ENCODE results near the gene C16orf92.
"Not testable (repeated sequence)": the region's sequence is repeated elsewhere in the genome, so short reads cannot be mapped to it uniquely, and the experiment has no call there.

DNA sequence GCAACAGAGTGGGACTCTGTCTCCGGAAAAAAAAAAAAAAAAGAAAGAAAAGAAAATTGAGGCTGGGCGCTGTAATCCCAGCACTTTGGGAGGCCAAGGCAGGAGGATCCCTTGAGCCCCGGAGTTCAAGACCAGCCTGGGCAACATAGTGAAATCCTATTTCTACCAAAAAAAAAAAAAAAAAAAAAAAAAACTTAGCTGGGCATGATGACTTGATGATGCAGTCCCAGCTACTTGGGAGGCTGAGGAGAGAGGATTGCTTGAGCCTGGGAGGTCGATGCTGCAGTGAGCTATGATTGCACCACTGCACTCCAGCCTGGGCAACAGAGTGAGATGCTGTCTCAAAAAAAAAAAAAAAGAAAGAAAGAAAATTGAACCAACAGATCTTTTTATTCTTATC, 5.1 kb upstream of the C16orf92 start:
- TF ChIP-seq, protein P1, sequence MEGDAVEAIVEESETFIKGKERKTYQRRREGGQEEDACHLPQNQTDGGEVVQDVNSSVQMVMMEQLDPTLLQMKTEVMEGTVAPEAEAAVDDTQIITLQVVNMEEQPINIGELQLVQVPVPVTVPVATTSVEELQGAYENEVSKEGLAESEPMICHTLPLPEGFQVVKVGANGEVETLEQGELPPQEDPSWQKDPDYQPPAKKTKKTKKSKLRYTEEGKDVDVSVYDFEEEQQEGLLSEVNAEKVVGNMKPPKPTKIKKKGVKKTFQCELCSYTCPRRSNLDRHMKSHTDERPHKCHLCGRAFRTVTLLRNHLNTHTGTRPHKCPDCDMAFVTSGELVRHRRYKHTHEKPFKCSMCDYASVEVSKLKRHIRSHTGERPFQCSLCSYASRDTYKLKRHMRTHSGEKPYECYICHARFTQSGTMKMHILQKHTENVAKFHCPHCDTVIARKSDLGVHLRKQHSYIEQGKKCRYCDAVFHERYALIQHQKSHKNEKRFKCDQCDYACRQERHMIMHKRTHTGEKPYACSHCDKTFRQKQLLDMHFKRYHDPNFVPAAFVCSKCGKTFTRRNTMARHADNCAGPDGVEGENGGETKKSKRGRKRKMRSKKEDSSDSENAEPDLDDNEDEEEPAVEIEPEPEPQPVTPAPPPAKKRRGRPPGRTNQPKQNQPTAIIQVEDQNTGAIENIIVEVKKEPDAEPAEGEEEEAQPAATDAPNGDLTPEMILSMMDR (IDR thresholded peaks at IDR 0.05) = not testable (repeated sequence)
- TF ChIP-seq ARID4B (CRISPR knock-in tag; IDR thresholded peaks at IDR 0.05; ENCODE audit: borderline replicate concordance); FOXJ3 (CRISPR knock-in tag; IDR thresholded peaks at IDR 0.05; ENCODE audit: borderline replicate concordance); PRDM15 (CRISPR knock-in tag; IDR thresholded peaks at IDR 0.05); ERG (CRISPR knock-in tag; IDR thresholded peaks at IDR 0.05); ELF4 (CRISPR knock-in tag; IDR thresholded peaks at IDR 0.05; ENCODE audit: low read depth); ZNF512 (CRISPR knock-in tag; IDR thresholded peaks at IDR 0.05; ENCODE audit: borderline replicate concordance); ZNF671 (CRISPR knock-in tag; IDR thresholded peaks at IDR 0.05); JUN (CRISPR knock-in tag; IDR thresholded peaks at IDR 0.05): not testable (repeated sequence)
- TF ChIP-seq, protein P2, sequence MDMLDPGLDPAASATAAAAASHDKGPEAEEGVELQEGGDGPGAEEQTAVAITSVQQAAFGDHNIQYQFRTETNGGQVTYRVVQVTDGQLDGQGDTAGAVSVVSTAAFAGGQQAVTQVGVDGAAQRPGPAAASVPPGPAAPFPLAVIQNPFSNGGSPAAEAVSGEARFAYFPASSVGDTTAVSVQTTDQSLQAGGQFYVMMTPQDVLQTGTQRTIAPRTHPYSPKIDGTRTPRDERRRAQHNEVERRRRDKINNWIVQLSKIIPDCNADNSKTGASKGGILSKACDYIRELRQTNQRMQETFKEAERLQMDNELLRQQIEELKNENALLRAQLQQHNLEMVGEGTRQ (CRISPR knock-in tag; IDR thresholded peaks at IDR 0.05) = not testable (repeated sequence)
- TF ChIP-seq, protein P3, sequence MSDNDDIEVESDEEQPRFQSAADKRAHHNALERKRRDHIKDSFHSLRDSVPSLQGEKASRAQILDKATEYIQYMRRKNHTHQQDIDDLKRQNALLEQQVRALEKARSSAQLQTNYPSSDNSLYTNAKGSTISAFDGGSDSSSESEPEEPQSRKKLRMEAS (CRISPR knock-in tag; IDR thresholded peaks at IDR 0.05) = not testable (repeated sequence)
